Measurements from ENCODE around the gene RAPGEF6.
"Not testable (repeated sequence)": the region's sequence is repeated elsewhere in the genome, so short reads cannot be mapped to it uniquely, and the experiment has no call there.

The RAPGEF6 gene

DNA sequence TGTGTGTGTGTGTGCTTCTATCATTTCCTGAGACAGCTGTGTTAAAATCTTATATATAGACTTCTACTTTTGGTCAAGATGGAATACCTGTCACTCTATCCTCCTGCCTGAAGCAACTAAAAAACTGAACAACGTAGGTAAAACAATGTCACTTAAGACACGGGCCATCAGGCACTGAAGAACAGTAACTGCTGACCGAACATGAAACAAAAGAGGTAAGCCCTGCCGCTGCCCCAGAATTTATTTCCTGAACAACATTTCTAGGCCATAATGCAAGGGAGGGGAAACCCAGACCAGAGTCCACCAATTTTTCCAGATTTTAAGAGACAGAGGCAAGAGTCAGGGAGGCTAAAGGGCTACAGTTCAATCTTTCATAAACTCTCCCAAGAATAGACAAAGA is 215.2 kb downstream of the RAPGEF6 start:
- no peak for FAIRE-seq

DNA sequence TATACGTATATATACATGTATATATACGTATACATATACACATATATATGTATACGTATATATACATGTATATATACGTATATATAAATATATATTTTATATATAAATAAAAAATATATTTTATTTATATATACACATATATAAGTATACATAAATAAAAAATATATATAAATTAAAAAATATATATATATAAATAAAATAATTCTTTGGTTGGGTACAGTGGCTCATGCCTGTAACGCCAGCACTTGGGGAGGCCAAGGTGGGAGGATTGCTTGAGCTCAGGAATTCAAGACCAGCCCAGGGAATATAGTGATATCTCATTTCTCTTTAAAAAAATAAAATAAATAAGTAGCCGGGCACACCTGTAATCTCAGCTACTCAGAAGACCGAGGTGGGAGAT is 216.2 kb downstream of the RAPGEF6 start:
- FAIRE-seq: peak; percentile 33

DNA sequence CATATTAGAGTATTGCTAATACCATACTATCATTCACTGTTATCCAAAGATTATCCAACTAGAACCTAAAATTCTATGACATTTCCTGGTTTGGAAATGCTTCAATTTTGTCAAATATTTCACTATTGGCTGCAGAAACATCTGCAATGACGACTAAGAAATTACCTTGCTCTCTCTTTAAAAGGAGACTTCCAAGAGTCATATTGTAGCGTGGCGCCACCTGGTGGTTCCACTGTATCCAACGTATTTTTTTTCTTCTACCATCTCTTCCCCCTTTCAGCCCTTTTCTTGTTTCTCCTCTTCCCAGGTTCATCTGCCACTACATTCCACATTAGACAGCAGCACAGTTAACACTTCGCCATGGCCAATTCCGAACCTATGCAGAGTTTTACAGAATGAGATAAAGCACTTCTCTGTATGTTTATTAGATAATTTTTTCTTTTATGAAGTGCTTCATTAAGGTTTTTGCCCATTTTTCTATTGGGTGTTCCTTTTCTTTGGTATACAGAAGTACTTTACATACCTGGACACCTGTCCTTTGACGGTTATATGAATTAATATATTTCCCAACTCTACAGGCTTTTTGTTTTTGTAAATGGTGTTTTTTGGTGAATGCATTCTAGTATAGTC is 217.7 kb downstream of the RAPGEF6 start:
- peak; percentile 70 for FAIRE-seq

DNA sequence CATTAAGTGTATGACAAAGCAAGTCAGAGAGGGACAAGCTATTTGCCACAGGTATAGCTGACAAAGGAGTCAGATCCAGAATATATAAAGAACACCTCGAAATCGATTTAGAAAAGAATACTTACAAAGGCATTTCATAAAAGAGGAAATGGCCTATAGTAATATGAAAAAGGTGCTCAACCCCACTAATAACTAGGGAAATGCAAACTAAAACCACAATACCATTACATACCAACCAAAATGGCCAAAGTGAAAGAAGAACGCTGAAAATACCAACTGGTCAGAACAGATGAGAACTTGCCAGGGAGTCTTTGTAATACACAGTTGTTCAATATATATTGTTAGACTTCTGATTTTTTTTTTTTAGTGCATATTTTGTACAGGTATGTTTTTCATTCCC is 218.3 kb downstream of the RAPGEF6 start:
- no peak for FAIRE-seq

DNA sequence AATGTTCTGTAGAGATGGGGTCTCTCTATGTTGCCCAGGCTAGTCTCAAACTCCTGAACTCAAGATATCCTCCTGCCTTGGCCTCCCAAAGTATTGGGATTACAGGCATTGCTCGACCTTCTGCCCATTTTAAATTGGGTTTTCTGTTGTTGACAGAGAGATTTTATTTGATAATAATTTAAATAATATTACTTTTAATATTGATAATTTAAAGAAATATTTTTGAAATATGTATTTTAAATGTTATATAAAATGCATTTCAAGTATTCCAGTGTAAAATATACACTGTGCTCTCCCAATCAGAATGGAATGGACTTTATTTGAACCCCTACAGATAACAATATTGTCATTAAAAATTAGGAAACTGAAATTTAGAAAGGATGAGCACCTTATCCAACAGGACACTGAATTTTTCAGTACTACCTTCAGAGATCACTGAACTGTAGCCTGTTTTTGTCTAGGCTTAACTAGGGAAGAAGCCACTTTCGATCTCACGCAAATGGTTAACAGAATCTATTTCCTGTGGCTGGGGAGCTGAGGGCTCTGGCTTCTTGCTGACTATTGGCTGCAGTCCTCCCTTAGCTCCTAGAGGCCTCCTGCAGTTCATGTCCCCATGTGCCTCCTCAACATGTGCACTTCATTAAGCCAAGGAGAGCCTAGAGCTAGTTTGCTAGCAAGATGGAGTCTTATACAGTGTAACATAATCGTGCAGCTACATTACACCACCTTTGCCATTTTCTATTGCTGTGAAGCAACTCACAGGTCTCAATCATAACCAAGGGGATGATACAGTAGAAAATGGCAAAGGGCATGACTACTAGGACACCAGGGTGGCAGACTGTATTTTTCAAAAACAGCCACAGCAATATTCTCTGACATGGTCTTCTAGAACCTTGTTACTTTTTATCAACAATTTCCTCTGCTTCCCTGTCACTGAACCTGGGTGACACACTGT is 221.1 kb downstream of the RAPGEF6 start:
- FAIRE-seq: no peak

DNA sequence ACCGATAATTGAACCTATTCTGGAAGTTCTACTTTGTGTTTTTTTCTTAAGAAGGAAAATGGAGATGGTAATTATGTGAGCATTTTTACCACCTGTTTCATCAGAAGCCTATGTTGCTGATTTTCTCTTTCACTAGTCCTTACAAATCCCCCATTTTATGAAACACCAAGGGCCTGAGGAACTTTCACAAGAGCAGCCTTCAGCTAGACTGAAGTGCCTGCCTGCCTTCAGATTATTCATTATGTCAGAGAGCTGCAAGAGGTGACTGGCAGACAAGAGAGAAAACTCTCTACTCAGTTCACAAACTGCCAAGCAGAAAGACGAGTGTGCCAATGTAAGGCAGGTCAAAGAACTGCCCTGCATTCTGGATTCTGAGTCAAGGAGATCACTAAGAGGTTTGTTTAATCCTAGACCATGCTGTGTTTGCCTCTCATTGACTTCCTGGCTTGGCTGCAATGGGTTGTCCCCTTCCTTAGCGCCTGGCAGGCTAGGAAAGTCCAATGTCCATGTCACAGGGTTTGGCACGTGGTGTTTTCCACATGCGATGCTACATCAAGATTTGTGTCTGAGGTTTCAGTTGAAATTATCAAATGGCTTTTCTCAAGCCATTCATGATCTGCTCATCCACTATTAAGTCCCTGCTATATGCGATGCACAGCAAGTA is 227.9 kb downstream of the RAPGEF6 start:
- FAIRE-seq: no peak

DNA sequence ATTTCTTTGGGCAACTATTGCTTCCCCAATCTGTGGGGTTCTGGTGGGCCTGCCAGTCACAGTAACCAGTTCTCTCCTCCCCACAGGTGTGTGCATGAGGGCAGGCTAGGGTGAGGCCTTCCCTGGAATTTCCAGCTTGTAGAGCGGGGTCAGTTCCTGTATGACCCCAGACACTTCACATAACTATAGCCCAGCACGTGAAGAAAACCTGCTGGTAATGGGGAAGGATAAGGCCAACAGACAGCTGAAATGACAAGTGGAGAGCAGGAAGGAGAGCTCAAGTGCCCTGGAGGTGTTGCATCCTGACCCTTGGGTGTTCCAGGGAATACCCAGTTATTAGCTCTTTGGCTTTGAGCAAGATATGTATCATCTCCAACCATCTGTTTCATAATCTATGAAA is 229.0 kb downstream of the RAPGEF6 start:
- FAIRE-seq: no peak

DNA sequence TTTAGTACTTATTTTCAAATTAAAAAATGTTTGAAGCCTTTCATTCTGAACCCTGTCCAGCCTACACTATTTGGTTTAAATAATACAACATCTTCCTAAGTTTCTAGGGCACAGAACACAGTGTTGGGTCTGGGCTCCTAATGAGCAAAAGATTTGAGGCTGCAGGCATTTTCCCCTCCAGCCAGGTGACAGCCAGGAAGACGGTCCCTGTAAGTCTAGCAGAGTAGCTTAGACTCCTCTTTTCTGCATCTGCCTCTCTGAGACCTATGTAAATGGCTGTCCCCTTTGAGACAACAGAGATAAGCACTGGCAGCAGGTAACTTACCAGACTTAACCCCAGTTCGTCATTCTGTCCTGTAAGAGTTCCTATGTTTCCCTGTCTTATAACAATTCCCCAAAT is 229.4 kb downstream of the RAPGEF6 start:
- FAIRE-seq: no peak

DNA sequence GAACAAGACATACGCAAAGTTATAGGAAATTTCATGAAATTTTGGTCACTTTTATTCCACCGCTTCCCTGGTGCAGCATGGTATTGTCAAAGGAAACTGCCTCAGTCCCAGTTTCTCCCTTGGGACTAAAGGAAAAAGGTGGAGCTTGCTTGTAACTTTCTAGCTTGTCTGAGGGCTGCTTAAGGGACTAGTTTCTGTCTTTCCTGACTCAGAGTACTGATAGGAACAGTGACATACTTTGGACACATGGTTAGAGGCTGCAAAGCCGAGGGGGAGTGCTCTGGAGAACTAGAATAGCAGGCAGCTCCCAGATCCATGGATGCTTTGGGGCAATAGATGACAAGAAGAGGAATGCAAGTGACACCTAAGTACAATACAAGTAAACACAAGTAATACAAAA is 234.4 kb downstream of the RAPGEF6 start:
- FAIRE-seq: no peak

DNA sequence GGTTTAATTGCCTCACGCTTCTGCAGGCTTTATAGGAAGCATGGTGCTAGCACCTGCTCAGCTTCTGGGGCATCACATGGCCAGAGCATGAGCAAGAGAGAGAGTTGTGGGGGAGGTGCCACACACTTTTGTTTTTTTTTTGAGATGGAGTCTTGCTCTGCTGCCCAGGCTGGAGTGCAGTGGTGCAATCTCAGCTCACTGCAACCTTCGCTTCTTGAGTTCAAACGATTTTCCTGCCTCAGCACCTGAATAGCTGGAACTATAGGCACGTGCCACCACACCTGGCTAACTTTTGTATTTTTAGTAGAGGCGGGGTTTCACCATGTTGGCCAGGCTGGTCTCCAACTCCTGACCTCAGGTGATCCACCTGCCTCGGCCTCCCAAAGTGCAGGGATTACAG is 236.0 kb downstream of the RAPGEF6 start:
- not testable (repeated sequence) for FAIRE-seq

DNA sequence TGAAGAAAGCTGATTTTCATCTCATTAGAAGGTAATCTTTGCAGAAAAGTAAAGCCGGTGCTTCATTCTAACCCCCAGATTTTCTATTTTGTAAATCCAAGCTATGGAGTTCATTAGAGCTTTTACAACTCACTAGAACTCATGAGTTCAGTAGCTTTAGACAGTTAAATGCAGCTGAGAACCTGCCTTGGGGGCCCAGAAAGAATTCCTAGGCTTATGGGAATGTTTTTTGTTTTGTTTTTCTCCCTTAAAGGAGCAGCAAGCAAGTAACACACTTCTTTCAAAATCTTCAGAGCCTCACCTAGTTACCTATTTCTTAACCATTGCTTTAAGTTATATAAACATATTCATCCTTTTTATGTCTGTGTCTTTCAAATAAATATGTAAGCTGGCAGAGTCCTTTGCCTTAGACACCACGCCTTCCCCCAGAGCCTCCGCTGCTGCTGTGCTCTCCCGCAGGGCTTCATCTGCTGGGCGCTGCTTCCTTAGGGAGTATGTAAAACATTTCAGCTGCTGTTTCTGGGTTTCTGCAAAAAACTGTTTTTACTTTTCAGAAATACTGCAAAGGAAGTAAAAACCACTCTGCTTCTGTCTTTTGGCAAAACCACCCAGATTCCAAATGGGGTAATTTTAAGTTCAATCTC is 238.3 kb downstream of the RAPGEF6 start:
- no peak for FAIRE-seq

DNA sequence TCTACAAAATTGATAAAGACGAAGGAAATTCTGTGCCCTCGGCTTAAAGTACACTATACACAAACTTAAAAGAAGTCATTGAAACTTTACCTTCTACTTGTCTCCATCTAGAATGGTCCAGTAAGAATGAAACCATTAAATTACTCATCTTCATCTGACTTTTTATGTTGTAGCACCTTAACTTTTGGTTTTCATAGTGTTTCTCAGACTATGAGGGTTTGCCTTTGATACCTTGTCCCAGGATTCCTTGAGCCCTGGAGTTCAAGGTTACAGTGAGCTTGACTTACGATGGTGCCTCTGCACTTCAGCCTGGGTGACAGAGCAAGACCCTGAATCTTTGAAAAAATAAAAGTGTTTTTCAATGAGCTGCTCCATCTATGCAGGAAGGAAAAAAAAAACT is 239.0 kb downstream of the RAPGEF6 start:
- no peak for FAIRE-seq

DNA sequence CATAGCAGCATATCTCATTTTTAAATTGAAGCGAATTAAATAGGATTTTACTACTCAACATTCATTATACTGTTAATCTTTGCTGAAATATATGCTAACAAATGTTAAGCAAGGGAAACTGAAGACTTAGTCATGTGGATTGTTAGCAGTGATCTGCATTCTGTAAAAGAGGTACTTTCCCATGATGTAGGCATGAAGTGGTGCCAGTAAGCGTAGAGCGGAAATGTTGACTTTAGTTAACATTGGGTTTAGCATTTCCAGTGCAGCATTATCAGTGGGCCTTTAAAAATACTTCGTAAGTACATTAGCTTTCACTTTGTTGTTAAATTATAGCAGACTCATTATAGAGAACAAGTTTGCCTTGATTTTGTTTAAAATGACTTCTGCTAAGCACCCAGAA is 240.9 kb downstream of the RAPGEF6 start:
- no peak for FAIRE-seq

DNA sequence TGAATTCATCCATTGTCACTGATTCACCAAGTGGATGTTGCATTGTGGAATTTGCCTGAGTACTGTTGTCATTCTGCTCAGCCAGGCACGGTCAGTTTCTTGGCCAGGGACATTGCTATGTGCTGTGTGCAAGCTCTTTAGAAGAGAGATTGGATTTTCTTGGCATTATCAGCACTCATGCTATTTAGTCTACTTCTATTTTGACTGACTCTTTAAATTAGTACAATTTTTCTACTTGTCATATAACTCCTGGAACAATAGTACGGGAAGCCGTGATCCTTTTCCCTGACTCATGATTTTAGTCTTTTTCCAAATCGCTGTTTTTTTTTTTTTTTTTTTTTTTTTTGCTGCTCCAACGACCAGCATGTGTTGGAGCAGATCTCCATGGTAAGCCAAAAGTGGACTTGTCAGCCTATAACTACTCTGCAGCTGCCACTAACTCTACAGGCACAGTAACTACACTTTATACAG is 241.5 kb downstream of the RAPGEF6 start:
- FAIRE-seq: no peak

DNA sequence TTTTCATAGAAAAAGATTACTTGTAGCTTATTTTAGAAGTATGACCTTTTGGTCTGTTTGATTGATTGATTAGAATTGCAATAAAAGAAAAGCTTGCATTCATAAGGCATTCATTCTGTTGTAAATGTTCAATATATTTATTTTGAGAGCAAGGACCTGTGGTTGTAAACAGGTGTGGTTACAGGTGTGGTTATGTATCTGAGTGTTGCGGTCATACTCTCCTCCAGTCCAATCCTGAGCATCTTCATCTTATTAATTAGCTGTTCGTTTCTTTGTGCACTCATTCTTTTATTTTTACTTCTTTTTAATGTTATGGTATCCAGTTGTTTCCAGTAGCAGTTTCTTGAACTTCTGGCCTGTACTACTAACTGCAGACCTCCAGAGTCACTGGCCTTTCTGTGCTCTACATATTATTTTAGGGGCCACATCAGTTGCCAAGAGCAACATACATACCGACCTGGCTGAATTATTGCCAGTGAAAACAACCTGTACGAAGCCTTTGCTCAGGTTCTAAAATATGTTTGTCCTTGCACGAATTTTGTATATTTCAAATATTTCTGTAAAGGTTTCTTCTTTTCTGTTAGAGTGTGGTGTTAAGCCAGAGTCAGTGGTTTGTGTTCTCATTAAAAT is 242.4 kb downstream of the RAPGEF6 start:
- FAIRE-seq: no peak

DNA sequence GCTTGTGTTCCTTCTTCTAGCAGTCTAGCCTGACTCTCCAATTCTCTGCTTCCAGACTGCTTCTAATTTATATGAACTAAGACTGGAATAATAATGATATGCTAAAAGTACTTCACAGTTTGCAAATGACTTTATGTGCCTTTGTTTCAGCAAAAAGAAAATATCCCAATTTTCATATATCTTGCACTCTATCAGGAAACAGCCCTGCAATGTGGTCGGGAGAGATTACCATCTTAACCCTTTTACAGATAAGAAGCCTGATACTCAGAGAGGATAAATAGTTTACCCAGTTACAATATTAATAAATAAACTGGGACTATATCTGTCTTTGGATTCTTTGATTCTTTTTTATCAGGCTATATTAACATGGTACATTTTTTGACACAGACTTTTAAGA is 245.2 kb downstream of the RAPGEF6 start:
- FAIRE-seq: no peak

DNA sequence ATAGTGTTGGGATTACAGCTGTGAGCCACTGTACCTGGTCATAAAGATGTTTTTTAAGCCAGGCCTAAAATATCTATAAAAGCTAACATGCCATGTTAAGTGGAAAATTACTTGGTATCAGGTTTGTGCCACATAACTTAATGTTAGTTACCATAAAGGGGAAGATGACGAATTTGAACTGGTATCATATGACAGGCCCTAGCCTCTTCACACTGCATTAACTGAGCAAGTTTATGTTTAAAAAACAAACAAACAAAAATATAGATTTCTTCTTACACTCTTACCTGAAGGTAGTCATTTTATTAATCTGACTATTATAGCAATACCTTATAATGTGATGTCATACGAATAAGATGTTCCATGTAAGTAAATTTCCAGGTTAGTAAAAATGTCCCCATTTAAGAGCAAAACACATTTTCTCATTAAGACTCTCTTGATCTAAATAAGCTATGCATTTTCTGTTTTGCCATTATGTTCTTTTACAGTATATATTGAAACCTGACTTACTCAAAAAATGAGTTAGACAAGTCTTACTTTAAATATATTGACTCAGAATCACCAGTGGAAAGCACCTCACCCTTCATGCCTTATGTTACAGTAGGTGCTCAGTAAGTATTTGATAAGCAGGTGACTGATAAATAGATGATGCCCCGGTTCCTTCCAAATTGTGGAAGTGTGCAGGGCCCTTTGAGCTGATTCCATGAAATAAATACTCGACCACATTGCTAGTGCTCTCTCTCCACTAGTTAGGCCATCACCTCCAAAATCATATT is 245.7 kb downstream of the RAPGEF6 start:
- no peak for FAIRE-seq

DNA sequence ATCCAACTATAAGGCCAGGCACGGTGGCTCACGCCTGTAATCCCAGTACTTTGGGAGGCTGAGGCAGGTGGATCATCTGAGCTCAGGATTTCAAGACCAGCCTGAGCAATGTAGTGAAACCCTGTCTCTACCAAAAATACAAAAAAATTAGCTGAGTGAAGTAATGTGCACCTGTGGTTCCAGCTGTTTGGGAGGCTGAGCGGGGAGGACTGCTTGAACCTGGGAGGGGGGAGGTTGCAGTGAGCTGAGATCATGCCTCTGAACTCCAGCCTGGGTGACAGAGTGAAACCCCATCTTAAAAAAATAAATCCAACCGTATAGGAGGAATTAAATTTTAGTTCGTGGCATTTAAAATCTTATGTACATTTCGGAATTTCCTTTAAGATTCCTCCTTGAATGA is 247.8 kb downstream of the RAPGEF6 start:
- no peak for FAIRE-seq

DNA sequence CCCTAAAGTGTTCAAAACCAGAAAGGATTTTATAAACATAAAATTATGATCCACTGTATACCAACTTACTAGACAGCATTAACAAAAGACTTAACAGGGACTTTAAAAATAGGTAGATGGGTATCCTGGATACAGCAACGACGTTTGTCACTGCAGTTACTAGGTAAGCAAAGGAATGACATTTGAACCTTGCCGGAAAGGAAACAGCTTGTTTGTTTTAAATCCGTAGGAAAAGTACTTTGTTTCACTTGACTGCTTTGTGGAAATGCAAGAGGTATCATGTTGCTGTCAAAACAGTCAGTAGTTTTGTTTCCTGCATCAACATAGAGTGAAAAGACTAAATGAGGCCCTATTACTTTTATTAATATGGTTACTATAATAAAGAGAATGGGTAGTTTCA is 248.2 kb downstream of the RAPGEF6 start:
- no peak for FAIRE-seq

DNA sequence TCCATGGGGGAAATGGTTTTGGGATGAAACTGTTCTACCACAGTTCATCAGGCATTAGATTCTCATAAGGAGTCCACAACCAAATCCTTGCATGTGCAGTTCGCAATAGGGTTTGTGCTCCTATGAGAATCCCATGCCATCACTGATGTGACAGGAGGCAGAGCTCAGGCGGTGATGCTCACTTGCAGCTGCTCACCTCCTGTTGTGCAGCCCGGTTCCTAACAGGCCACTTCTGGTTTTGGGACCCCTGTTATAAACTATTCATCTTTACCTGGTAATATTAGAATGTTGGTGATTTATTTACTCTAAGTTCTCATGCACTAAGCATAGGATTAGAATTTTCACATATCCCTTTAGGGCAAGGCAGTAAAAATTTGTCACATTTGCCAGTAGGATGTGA is 248.9 kb downstream of the RAPGEF6 start:
- FAIRE-seq: no peak

DNA sequence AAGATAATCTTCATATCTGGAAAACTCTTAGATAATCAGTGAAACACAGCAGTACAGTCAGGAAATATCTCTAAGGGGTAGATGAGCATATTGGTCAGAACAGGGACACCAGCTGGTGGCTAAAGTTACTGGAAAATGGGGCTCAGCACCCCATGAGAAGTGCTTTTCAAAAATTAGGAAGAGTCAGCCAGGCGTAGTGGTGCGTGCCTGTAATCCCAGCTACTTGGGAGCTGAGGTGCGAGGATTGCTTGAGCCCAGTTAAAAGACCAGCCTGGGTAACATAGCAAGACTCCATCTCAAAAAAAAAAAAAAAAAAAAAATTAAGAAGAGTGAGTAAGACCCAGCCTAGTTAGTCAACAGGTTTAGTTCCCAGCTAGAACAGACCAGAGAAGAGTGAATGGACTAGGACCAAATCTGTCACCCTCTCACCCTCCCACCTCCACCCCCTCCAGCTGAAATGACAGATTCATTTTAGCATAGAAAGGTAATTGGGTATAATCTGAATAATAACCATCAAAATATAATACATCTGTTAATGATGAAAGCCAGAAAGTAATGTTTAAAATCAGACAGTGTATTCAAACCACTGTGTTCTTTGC is 250.3 kb downstream of the RAPGEF6 start:
- FAIRE-seq: no peak

All from endometrium (tissue), 2 donors.